Neural cell (in vitro differentiated cells): ENCODE results near the gene HDDC3. TPM values are rescaled to one million over a fixed set of nuclear protein-coding genes. Genes with fewer than 3 reads are reported as not detected.

Experiments
- H2AFZ ChIP-seq: fragments of 200-600, 300-800 bp; sonication (generic), shearing (Covaris generic); 2 replicates; pipeline ENCODE4 v1.6.0; 2014; ENCODE audit warnings: low read depth, mild to moderate bottlenecking, antibody characterized with exemption, low read length, moderate library complexity
- H3F3A ChIP-seq: fragments of 200-600 bp; shearing (Covaris generic); 2 replicates; pipeline ENCODE4 v1.6.1; 2016; ENCODE audit warnings: mild to moderate bottlenecking, moderate library complexity, mixed read lengths, antibody characterized with exemption, low read length; ENCODE audit not compliant: insufficient read depth, poor library complexity, severe bottlenecking
- H3K27ac ChIP-seq: fragments of 200-600, 300-800 bp; sonication (generic), shearing (Covaris generic); 2 replicates; pipeline ENCODE4 v1.5.1; 2014; ENCODE audit warnings: mild to moderate bottlenecking, low read length, moderate library complexity
- H3K27me3 ChIP-seq: fragments of 300-800, 200-600 bp; sonication (generic), shearing (Covaris generic); 2 replicates; pipeline ENCODE4 v1.6.0; 2014; ENCODE audit warnings: mild to moderate bottlenecking, low read depth, low read length, moderate library complexity; ENCODE audit not compliant: insufficient read depth
- H3K36me3 ChIP-seq: fragments of 300-800, 200-600 bp; sonication (generic), shearing (Covaris generic); 2 replicates; pipeline ENCODE4 v1.5.1; 2014; ENCODE audit warnings: mild to moderate bottlenecking, antibody characterized with exemption, low read length, moderate library complexity; ENCODE audit not compliant: insufficient read depth
- H3K4me2 ChIP-seq: fragments of 300-800, 200-600 bp; sonication (generic), shearing (Covaris generic); 2 replicates; pipeline ENCODE4 v1.6.0; 2014; ENCODE audit warnings: mild to moderate bottlenecking, low read length
- H3K4me3 ChIP-seq: fragments of 300-800, 200-600 bp; sonication (generic), shearing (Covaris generic); 2 replicates; pipeline ENCODE4 v1.5.1; 2014; ENCODE audit warnings: mild to moderate bottlenecking, low read length, moderate library complexity
- H3K79me2 ChIP-seq: fragments of 200-600 bp; shearing (Covaris generic); replicated peaks from 2 replicates; pipeline ENCODE4 v1.6.0; 2014; ENCODE audit warnings: mild to moderate bottlenecking, low read length, moderate library complexity; ENCODE audit not compliant: insufficient read depth
- H3K9ac ChIP-seq: fragments of 300-800, 200-600 bp; sonication (generic), shearing (Covaris generic); 2 replicates; pipeline ENCODE4 v1.6.1; 2016; ENCODE audit warnings: mild to moderate bottlenecking, low read length, mixed read lengths
- H3K9me2 ChIP-seq: fragments of 200-600 bp; shearing (Covaris generic); 2 replicates; pipeline ENCODE4 v1.6.1; 2016; ENCODE audit warnings: mild to moderate bottlenecking, low read length, mixed read lengths; ENCODE audit not compliant: insufficient read depth
- H3K9me3 ChIP-seq: fragments of 200-600, 300-800 bp; sonication (generic), shearing (Covaris generic); 2 replicates; pipeline ENCODE4 v1.6.1; 2016; ENCODE audit warnings: mild to moderate bottlenecking, mixed run types, low read length, moderate library complexity, mixed read lengths
- H4K20me1 ChIP-seq: fragments of 200-600 bp; shearing (Covaris generic); 2 replicates; pipeline ENCODE4 v1.6.1; 2016; ENCODE audit warnings: mild to moderate bottlenecking, mixed run types; ENCODE audit not compliant: insufficient read depth
- EP300 ChIP-seq: fragments of 450-650 bp; conservative IDR thresholded peaks from 2 replicates; pipeline ENCODE4 v1.6.1; 2014; ENCODE audit warnings: antibody characterized with exemption, mild to moderate bottlenecking, moderate library complexity; ENCODE audit not compliant: poor library complexity, severe bottlenecking
- EZH2 ChIP-seq: fragments of 200-600, 300-800 bp; shearing (Covaris generic), sonication (generic); IDR thresholded peaks from 2 replicates; pipeline ENCODE4 v1.6.1; 2014; ENCODE audit warnings: antibody characterized with exemption, low read length, borderline replicate concordance, mild to moderate bottlenecking; ENCODE audit not compliant: insufficient read depth, poor library complexity, severe bottlenecking
- MXI1 ChIP-seq: fragments of 450-650 bp; conservative IDR thresholded peaks from 2 replicates; pipeline ENCODE4 v1.6.1; 2014; ENCODE audit warnings: antibody characterized with exemption, mild to moderate bottlenecking; ENCODE audit not compliant: poor library complexity, severe bottlenecking
- POLR2AphosphoS5 ChIP-seq: IDR thresholded peaks from 2 replicates; pipeline ENCODE4 v1.6.1; 2012
- RAD21 ChIP-seq: fragments of 450-650 bp; conservative IDR thresholded peaks from 2 replicates; pipeline ENCODE4 v1.6.1; 2014; ENCODE audit warnings: antibody characterized with exemption, mild to moderate bottlenecking, moderate library complexity
- SMC3 ChIP-seq: fragments of 450-650 bp; conservative IDR thresholded peaks from 2 replicates; pipeline ENCODE4 v1.6.1; 2014; ENCODE audit warnings: antibody characterized with exemption, mild to moderate bottlenecking, moderate library complexity; ENCODE audit not compliant: poor library complexity
- TAF1 ChIP-seq: IDR thresholded peaks from 2 replicates; pipeline ENCODE4 v1.6.1; 2012; ENCODE audit warnings: low read depth
- polyA plus RNA-seq: library from polyadenylated mRNA; depleted of rRNA; stranded (reverse); fragments of >200 nt; gene quantifications from 2 replicates; pipeline ENCODE4 v1.2.3, GENCODE V29; 2014
- TF ChIP-seq, protein P1 (sequence below): fragments of 450-650 bp; IDR thresholded peaks from 2 replicates; pipeline ENCODE4 v1.5.1; 2014; ENCODE audit warnings: antibody characterized with exemption, mild to moderate bottlenecking, moderate library complexity; ENCODE audit not compliant: poor library complexity, severe bottlenecking
- TF ChIP-seq, protein P2 (sequence below): IDR thresholded peaks from 2 replicates; pipeline ENCODE4 v1.6.1; 2012; ENCODE audit warnings: borderline replicate concordance

The HDDC3 gene
- polyA plus RNA-seq, 1 donor from 2014 or later = 20.1 TPM

DNA sequence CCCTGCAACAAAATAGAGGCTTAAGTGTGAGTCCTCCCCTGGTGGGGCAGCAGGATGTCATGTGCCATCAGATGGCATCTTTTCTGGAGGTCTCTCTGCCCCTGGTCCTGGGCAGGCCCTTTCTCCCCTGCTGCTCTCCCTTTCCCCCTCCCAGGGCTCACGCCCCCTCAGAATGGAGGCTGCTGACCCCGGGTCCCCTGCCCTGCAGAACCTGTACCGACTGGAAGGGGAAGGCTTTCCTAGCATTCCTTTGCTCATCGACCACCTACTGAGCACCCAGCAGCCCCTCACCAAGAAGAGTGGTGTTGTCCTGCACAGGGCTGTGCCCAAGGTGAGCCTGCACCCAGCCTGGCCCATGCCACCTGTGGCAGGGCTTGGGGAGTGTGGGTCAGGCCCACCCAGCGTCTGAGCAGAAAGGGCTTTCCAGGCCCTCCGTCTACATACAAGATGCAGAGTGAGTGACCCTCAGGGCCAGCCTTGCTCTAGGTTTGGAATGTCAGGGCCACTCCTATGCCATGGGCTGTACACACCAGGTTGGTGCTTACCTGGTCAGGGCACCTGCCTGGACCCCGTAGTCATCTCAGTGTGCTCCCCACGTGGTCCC lies 40.9 kb downstream of the HDDC3 start:
- no peak for TF ChIP-seq TAF1
- no peak for TF ChIP-seq SMC3
- no peak for TF ChIP-seq RAD21
- no peak overlapping the region for H3K4me2 ChIP-seq
- no peak overlapping the region for H2AFZ ChIP-seq
- no peaks in the 10 kb centered on the region for H3K9me3 ChIP-seq
- H3K4me3 ChIP-seq = no peak overlapping the region
- no peak overlapping the region for H3K9ac ChIP-seq
- no peaks in the 10 kb centered on the region for H3K27me3 ChIP-seq
- H3K9me2 ChIP-seq = no peaks in the 10 kb centered on the region
- H3F3A ChIP-seq = no peaks in the 10 kb centered on the region
- no peaks in the 10 kb centered on the region for H4K20me1 ChIP-seq
- no peak overlapping the region for H3K27ac ChIP-seq
- H3K79me2 ChIP-seq = no peaks in the 10 kb centered on the region
- no peaks in the 10 kb centered on the region for H3K36me3 ChIP-seq

DNA sequence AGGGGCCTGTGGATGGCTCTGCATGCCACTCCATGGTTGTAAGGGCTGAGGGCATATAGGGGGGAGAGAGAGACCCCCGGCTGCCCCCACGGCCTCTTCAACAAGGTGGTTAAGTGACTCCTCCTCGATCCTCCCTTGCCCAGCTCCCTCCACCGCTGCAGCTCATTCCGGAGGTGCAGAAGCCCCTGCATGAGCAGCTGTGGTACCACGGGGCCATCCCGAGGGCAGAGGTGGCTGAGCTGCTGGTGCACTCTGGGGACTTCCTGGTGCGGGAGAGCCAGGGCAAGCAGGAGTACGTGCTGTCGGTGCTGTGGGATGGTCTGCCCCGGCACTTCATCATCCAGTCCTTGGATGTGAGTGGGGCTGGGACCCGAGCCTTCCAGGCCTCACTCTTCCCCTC lies 41.5 kb downstream of the HDDC3 start:
- Histone ChIP-seq H3K9me2 (no peaks in the 10 kb centered on the region), H3K4me2 (no peak overlapping the region), H3K4me3 (no peak overlapping the region), H3K36me3 (no peaks in the 10 kb centered on the region), H3K27me3 (no peaks in the 10 kb centered on the region), H3K9ac (no peak overlapping the region), H3F3A (no peaks in the 10 kb centered on the region), H3K79me2 (no peaks in the 10 kb centered on the region), H3K9me3 (no peaks in the 10 kb centered on the region), H3K27ac (no peak overlapping the region), H4K20me1 (no peaks in the 10 kb centered on the region), H2AFZ (no peak overlapping the region)
- TF ChIP-seq, protein P1, sequence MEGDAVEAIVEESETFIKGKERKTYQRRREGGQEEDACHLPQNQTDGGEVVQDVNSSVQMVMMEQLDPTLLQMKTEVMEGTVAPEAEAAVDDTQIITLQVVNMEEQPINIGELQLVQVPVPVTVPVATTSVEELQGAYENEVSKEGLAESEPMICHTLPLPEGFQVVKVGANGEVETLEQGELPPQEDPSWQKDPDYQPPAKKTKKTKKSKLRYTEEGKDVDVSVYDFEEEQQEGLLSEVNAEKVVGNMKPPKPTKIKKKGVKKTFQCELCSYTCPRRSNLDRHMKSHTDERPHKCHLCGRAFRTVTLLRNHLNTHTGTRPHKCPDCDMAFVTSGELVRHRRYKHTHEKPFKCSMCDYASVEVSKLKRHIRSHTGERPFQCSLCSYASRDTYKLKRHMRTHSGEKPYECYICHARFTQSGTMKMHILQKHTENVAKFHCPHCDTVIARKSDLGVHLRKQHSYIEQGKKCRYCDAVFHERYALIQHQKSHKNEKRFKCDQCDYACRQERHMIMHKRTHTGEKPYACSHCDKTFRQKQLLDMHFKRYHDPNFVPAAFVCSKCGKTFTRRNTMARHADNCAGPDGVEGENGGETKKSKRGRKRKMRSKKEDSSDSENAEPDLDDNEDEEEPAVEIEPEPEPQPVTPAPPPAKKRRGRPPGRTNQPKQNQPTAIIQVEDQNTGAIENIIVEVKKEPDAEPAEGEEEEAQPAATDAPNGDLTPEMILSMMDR = no peak
- TF ChIP-seq, protein P2, sequence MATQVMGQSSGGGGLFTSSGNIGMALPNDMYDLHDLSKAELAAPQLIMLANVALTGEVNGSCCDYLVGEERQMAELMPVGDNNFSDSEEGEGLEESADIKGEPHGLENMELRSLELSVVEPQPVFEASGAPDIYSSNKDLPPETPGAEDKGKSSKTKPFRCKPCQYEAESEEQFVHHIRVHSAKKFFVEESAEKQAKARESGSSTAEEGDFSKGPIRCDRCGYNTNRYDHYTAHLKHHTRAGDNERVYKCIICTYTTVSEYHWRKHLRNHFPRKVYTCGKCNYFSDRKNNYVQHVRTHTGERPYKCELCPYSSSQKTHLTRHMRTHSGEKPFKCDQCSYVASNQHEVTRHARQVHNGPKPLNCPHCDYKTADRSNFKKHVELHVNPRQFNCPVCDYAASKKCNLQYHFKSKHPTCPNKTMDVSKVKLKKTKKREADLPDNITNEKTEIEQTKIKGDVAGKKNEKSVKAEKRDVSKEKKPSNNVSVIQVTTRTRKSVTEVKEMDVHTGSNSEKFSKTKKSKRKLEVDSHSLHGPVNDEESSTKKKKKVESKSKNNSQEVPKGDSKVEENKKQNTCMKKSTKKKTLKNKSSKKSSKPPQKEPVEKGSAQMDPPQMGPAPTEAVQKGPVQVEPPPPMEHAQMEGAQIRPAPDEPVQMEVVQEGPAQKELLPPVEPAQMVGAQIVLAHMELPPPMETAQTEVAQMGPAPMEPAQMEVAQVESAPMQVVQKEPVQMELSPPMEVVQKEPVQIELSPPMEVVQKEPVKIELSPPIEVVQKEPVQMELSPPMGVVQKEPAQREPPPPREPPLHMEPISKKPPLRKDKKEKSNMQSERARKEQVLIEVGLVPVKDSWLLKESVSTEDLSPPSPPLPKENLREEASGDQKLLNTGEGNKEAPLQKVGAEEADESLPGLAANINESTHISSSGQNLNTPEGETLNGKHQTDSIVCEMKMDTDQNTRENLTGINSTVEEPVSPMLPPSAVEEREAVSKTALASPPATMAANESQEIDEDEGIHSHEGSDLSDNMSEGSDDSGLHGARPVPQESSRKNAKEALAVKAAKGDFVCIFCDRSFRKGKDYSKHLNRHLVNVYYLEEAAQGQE = no peak
- TF ChIP-seq POLR2AphosphoS5 (no peak), MXI1 (no peak), EZH2 (no peak), EP300 (no peak), SMC3 (no peak), TAF1 (no peak), RAD21 (no peak)
